Dermis blood vessel endothelial cell (primary cell): ENCODE results near the gene RAD51B. TPM values are rescaled to one million over a fixed set of nuclear protein-coding genes. Genes with fewer than 3 reads are reported as not detected.

Experiments
- DNase-seq: peaks from one replicate; pipeline ENCODE4 v3.0.0; 2010
- total RNA-seq: library from RNA; depleted of rRNA; stranded (reverse); fragments of >200 nt; gene quantifications from 2 replicates; pipeline ENCODE4 v1.2.3, GENCODE V29; 2014

RAD51B gene
- total RNA-seq, 1 donor from 2014 or later: 22.8 TPM

DNA sequence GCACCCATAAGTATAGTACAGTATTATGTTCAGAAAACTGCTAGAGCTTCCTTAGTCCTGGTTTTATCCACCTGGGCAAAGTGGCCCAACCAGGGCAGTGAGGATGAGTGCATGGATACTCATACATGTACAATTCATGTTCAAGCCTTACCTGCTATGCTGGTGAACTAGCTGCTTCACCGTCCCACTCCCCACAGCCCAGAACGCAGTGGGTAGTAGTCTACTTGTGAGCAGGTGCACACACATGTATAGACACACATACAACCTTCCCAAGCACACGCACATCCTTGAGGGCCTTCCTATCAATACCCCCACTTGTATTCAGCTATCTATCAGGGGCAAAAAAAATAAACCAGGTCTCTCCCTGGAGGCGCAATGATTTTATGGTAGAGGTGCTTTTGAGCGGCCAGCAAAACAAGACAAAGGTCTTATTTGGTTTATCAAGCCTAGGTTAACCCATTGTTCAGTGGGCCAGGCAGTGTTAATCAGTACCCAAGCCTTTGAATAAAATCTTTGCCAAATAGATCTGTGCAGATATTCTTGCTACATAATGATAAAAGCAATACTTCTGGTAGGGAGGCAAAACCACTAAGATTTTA lies 903.5 kb downstream of the RAD51B start:
- no peak for DNase-seq

DNA sequence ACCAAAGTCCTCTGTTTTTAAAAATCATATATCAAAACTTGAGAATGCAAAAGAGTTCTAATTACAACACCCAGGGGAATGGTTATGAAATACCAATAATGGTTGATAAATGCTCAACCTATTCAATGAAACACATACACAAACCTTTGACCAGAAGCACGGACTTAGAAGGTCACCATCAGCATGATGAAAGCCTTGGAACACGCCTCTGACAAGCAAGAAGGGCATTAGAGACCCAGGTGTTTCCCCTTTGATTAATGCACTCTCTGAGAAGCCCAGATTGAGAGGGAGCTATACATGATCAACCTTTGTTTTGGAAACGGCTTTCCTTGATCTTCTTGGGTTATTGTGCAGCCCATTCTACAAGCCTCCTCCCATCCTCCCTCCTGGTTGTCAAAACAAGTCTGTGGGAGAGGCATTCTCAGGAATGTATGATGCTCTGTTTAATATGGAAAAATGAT lies 904.3 kb downstream of the RAD51B start:
- DNase-seq: peak; percentile 91

DNA sequence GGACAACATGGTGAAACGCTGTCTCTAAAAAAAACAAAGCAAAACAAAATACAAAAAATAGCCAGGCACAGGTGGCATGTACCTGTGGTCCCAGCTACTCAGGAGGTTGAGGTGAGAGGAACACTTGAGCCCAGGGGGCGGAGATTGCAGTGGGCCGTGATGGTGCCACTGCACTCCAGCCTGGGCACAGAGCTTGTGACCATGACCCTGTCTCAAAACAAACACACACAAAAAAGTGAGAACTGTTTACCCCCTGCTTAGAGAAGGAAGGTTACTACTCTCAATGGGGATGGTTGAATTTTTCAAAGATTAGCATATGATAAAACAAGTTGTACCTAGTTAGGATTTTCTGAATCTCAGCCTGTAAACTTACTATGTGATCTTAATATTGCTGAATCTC lies 905.3 kb downstream of the RAD51B start:
- DNase-seq: no peak

DNA sequence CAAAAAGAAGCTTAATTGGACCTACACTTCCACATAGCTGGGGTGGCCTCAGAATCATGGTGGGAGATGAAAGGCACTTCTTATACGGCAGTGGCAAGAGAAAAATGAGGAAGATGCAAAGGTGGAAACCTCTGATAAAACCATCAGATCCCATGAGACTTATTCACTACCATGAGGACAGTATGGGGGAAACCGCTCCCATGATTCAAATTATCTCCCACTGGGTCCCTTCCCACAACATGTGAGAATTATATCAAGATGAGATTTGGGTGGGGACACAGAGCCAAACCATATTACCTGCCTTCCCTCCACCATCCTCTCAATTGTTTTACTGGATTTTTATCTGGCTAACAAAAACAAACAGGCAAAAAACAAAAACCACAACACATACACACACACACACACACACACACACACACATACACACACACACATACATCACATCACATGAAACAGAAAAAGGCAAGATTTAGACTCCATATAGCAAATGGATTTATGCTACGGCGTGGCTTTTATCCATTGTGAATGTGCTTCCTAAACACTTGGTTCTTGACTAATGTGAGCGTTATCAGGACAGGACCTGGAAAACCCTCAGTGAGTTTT lies 906.6 kb downstream of the RAD51B start:
- no peak for DNase-seq

DNA sequence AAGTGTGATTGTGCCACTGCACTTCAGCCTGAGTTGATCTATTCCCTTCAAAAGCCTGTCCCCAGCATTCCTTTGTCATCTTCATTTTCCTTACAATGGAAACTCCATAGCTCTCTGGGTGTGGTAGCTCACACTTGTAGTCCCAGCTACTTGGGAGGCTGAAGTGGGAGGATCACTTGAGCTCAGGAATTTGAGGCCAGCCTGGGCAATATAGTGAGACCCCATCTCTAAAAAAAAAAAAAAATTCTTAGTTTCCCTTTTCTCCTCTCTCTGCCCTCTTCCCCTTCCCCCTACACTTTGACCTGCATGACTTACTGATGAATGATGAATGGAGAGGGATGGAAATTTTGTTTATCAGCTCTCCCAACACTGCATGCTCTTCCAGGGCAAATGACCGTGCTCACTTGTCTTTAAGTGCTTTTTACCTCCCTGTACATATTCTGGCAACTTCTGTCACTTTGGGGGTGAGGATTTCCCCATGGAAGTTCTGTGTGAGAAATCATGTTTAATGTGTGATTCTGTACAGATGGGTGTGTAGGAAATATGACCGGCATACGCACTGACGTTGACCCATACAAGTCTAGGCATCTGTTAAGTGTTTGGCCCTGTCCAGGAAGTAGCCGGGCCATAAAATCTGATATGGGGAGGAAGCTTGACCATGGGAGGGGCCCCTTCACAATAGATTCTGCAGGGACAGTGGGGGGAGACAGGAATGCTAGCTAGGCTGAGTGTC lies 907.9 kb downstream of the RAD51B start:
- peak; percentile 85 for DNase-seq

DNA sequence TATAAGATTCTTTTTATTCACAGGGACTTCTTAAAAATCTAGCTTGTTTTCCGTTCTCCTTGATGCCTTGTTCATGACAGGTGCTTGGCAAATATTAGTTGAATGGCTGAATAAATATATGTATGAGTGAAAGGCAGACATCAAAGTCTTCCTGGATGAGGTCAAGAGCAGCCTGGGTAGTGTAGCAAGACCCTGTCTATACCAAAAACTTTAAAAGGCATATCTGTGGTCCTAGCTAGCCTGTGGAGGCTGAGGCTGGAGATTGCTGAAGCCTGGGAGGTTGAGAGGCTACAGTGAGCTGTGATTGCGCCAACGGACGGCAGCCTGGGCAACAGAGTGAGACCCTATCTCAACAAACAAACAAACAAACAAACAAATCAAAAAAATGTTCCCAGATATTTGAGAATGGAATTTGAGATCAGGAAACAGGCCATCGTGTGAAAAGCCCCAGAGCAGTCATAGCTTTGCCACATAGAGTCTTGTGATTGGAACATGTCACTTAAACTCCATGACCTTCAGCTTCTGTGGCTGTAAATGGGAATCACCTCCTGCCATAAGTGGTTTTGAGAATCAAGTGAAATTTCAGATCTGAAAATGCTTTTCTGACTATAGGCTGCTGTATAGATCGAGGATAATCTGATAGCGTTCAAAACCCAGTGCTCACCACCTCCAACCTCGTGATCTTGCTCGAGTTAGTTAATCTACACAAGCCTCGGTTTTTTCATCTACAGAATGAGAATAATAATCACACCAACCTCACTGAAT lies 908.9 kb downstream of the RAD51B start:
- no peak for DNase-seq

DNA sequence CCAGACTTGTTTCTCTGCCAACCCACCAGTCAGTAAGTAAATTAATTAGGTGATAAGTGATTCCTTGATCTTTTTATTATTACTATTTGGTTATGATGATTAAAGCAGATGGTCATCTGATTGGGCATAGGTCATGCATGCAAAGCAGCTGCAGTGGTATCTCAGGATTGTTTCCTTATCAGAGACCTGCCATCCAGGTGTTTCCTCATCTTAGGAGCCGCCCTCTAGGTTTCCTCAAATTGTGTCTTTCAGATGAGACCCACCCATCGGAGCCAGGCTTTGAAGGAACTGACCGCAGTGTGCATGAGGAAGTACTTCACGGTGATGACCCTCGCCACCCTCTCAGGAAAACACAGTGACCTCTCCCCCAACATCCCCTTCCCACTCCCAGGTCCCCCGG lies 910.0 kb downstream of the RAD51B start:
- peak; percentile 90 for DNase-seq

DNA sequence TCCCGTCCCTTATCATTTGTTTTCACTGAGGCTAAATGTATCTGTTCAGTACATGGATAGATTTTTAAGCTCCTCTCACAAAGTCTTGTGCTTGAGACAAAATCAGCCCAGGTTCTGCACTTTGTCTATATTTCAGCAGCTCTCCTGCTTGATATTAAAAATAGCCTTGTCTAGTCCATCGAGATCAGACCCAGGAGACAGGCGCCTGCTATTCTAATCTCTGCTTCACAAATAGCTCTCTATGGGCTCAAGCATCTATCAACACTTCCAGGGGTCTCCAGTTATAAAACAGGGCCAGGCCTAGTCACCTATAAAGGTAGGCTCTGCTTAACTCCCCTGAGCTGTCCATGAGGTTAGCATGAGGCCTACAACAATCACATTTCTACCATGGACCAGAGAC lies 910.8 kb downstream of the RAD51B start:
- no peak for DNase-seq

DNA sequence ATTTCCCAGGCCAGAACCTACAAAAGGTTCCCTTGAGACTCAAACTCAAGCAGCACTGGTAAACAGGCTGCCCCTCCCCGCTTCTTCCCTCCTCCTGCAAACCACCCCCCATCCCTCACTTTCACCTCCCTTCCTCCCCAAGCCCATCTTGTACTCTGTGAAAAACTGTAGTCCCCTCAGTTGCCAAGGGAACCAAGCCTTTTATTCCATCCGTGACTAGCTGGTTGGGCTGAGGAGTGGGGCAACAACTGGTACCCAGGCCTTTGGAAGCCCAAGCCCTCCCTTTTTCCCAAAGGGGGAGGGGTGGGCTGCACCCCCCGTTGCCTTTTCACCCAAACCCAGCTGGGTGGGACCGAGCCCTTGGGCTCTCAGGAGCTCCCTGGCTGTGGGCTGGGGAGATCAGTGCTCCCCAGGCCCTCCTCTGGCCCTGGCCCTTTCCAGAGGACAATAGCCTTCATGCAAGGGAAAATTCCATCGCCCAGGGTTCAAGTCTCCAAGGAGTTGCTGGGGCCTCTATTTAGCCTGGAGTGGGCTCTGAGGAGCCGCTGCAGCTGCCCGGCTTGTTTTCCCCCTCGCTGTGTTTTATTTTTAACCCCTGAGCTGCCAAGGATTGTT lies 911.3 kb downstream of the RAD51B start:
- DNase-seq: no peak

DNA sequence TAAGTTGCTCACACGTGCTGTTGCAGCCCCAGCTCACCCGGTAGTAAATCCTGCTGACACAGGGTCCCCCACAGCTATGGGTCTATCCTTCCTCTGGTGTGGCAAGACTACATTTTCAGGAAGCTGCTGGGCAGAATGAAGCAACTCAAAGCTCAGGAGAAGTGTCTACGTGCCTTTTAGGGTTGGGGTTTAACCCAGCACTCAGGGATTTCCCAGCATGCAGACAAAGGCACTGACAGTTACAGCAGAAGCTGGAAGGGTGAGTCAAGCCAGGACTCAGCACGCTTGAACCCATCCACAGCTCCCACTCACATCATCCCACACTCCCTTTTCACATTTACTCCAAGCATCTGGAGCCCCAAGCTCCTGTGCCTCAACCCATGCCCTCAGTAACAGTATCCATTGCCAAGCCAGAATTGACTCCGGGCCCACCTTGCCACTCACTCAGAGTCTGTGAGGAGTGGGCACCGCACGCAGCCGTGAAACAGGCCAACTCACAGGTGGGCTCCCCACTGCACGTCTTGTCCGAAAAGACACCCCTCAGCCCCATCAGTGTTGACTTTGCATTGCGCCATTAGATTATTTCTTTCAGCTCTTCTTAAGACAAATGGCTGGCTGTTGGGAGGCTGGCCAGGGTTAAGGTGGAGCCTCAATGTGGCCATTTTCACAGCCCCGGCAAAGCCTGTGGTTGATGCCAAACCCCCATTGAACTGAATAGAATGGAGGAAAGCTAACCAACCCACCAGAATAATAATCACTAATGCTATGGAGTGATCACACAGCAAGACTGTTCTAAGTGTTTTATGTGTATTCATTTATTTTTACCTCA lies 913.7 kb downstream of the RAD51B start:
- no peak for DNase-seq

DNA sequence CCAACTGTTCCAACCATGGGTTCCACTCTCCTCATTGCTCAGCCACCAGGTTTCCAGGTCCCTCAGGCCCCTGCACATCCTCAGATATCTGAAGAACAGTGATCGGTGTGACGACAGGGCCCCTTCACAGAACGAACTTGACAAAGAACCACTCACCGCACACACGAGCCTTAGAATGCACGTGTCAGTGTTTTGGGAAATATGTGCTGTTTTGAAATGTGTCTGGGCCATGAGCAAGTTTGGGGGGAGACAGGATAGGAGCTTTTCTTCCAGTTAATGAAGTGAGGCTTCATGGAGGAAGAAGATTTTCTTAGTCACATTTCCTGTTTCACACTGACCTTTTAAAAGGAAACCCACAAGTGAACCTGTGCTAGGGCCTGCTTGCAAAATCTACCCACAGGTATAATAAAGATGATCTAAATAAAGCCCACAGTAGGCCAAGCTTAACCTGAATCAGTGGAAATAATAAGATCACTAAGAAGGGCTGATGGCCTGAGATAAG lies 914.7 kb downstream of the RAD51B start:
- peak; percentile 47 for DNase-seq

DNA sequence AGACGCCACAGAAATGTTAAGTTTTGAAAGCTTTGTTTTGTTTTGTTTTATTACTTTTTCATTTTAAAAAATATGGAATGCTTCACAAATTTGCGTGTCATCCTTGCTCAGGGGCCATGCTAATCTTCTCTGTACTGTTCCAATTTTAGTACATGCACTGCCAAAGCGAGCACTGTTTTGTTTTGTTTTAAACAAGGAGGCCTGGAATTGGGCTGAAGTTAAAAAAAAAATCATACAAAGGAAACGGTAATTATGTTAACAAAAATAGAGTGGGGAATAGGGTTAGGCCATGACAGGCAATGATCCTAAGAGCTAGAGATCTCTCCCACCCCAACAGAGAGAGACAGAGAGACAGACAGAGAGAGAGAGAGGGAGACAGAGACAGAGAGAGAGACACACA lies 916.3 kb downstream of the RAD51B start:
- DNase-seq: no peak

DNA sequence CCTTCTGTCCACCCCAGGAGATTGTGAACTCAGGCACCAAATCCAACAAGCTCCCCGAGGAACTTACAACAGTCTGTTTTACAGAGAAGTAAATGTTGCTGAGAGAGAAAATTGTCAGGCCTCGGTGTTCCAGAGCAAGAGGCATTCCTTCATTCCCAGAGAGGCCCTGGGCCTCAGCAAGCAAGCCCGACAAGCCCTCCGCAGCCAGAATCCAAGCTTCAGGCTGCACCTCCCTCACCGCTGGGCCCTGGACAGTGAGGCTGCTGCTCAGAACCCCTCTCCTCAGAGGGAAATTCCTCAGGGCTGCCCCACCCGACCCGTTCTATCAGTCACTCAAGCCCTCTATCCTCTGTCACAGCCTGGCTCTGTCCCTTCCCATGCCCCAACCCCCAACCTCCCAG lies 916.9 kb downstream of the RAD51B start:
- no peak for DNase-seq

DNA sequence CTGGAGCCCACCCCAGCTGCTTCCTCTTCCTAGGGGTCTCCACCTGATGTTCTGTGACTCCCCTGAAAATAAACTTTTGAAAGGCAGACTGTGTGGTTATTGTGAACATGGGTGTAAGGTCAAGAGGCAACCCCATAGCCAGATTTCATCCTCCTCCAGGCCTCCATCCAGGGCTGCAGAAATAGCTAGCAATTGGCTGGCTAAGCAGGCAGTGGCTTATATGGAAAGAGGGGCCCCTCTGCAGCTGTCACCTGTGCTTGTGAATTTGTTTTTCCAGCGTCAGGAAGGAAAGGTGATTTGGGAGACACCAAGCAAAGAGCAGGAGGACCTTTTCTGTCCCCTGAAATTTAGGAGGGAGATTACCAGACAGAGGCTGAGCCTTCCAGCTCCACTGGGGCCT lies 917.5 kb downstream of the RAD51B start:
- no peak for DNase-seq

DNA sequence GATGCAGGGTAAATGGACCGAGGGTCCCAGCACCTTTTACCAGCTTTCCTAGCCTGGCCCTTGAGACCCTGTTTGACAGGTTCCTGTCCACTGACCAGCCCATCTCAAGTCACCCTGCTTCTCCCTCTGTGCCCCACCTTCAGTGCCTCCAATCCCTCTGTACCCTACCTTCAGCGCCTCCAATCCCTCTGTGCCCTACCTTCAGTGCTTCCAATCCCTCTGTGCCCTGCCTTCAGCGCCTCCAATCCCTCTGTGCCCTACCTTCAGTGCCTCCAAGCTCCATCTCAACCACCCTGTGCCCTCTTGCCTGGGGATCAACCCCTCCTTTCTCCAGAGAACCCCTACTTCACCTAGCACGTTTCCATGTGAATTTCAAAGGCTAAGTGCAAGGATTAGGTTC lies 919.0 kb downstream of the RAD51B start:
- no peak for DNase-seq

DNA sequence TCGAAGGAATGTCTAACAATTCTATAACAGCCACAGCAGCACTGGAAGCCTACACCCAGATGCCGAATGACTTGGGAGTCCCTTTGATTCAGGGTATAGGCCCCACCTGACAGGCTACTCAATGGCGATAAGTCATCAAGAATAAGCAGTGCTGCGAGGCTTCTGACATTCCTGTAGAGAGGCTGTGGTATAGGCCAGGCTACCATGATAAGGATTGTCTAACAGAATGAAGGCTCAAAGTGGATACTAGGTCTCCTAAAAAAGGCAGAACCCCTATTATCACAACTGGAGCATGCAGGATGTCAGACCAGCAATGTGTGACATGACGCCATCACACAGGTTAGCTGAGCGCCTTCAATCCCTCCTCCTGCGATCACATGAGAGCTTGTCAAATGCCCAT lies 920.1 kb downstream of the RAD51B start:
- DNase-seq: no peak

DNA sequence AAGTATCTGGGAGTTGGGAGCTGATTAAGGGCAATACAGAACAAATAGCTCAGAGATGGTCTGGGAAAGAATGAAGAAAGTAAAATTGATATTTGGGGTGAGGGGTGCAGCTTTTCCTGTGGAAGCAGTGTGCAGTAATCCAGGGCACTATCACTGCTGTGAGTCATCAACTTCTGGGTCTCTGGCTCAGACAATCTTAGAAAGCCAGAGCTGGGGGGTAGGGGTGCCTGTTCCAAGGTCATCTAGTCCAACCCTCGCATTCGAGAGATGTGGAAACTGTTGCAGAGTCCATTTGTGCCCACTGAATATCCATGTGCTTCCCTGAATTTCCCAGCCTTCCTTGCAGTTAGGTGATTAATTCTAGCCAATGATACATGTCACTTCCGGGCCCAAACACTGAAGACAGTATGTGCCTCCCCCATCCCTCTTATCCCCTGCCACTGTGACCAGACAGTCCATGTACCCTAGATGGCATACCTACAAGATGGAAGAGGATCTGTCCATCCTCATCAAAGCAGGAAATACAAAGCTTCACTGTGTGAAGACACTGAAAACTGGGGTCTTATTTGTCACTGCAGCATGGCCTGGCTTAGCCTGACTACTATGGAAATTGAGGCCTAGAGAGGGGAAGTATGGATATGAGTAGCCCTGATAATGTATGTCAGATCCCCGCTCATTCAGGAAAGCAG lies 921.4 kb downstream of the RAD51B start:
- DNase-seq: no peak

DNA sequence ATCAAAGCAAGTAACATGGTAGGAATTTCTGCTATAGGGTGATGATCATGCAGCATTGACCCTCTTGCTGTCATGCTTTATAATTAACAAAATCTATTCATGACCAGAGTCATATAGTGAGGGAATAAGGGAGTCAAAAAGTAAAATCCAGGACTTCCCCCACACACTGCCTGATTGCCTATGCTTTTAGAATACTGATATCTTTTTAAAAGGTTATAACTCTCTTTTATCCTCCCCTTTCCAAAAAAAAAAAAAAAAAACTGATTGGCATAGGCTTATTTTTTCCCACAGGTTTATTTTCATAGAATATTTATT lies 921.9 kb downstream of the RAD51B start:
- DNase-seq: no peak

DNA sequence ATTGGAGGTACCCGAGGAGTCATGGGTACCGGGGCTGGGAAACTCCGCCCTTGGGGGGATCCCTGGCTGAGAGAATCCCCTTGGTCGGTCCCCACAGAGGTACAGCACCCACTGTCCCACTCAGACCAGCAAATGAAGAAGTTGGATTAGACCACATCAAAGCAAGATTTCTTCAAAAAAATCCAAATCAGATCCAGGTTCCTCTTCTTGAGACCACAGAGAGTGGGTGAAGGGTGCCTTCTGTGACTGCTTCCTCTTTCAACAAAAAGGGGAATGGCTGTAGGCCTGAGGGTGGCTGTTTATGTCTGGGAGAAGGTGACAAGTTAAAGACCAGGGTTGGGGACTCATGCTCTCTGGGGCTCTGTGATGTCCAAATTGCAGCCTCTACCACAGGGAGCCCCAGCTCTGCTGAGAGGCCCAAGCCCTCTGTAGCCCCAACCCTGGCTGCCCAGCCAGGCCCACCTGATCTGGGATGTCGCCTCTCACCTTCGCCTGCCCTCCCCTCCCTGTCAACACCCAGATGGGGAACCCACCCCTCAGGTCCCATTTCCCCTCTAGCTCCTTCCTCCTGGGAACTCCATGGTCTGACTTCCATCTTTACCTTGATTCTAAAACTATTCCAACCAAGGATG lies 922.4 kb downstream of the RAD51B start:
- no peak for DNase-seq

DNA sequence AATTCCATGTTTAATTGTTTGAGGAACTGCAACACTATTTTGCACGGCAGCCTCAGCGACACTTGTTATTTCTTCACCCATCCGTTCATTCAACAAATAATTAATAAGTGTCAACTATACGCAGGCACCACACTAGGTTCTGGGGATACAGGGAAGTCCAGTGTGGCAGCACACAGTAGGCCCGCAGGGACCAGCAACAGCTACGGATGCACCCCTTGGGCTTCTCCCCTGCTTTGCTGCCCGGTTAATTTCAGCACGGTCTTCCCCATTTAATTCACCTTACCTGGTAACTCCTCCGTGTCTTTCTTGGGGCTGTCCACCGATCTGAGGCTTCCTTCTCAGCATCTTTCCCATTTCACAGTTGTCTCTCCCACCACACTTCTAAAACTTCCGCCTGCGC lies 925.0 kb downstream of the RAD51B start:
- no peak for DNase-seq

DNA sequence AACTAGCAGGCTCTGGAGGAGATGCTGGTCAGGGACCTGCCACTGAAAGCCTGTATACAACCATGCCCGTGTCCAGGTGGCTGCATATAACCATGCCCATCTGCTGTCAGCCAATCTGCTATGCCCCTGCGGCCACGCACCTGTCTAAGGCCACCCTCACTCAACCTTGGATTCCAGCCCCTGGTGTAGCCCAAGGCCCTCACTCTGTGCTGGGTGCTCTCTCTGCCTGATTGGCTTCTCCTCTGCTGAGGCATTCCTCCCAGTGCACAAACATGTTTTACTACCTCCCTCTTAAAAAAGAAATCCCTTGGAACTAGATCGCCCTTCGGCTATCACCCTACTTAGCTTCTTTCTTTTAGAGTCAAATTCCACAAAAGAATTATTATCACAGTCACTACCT lies 927.8 kb downstream of the RAD51B start:
- DNase-seq: no peak
